ENCODE measurements around the gene DNAJB9. TPM values are rescaled to one million over a fixed set of nuclear protein-coding genes. Genes with fewer than 3 reads are reported as not detected.

Gene DNAJB9
- total and polyA plus RNA-seq, 2 of the 13 experiments (the other 11 are each of a cell fraction or from before 2014, with no cell fraction given), result 8.6 to 16.4 TPM

GRCh38 chr7:108569381-108570145 is at the start of gene DNAJB9, which contains the start of gene THAP5 (continued):
- TF ChIP-seq MTF2 (CRISPR knock-in tag; IDR thresholded peaks at IDR 0.05; ENCODE audit: borderline replicate concordance), result peak; percentile 10; the same call in 1 of the 2 replicates
- peak; percentile 90 for TF ChIP-seq THAP11 (CRISPR knock-in tag; IDR thresholded peaks at IDR 0.05)
- 0 out of 2 replicates have a peak, but pooled peaks have one; percentile 70 for TF ChIP-seq MLX (CRISPR knock-in tag; IDR thresholded peaks at IDR 0.05)
- no peak for TF ChIP-seq ZNF660 (CRISPR knock-in tag; IDR thresholded peaks at IDR 0.05; ENCODE audit: borderline replicate concordance, low read depth)
- peak; percentile 70 for TF ChIP-seq MEF2D (CRISPR knock-in tag; IDR thresholded peaks at IDR 0.05)
- peak; percentile 85; the same call in 1 of the 2 replicates for TF ChIP-seq HOXA9 (CRISPR knock-in tag; IDR thresholded peaks at IDR 0.05; ENCODE audit: borderline replicate concordance)
- peak; percentile 81 for TF ChIP-seq BHLHE40 (IDR thresholded peaks at IDR 0.05; ENCODE audit: low read length)
- TF ChIP-seq ATAD3A (CRISPR knock-in tag; IDR thresholded peaks at IDR 0.05), result no peak
- no peak; the same call in 1 of the 2 replicates for TF ChIP-seq TOE1 (CRISPR knock-in tag; IDR thresholded peaks at IDR 0.05)
- no peak for TF ChIP-seq RNF219 (CRISPR knock-in tag; IDR thresholded peaks at IDR 0.05)
- 0 out of 2 replicates have a peak, but pooled peaks have one; percentile 67 for TF ChIP-seq ZFP41 (CRISPR knock-in tag; IDR thresholded peaks at IDR 0.05; ENCODE audit: borderline replicate concordance)
- no peak for TF ChIP-seq TERF1 (CRISPR knock-in tag; IDR thresholded peaks at IDR 0.05)
- peak; percentile 91 for TF ChIP-seq TFE3 (CRISPR knock-in tag; IDR thresholded peaks at IDR 0.05)
- TF ChIP-seq DR1 (CRISPR knock-in tag; IDR thresholded peaks at IDR 0.05), result peak; percentile 94
- TF ChIP-seq ZNF543 (CRISPR knock-in tag; IDR thresholded peaks at IDR 0.05), result peak; percentile 92
- TF ChIP-seq ARID3A (IDR thresholded peaks at IDR 0.05; ENCODE audit: low read depth, low read length), result peak; percentile 5; the same call in 1 of the 2 replicates
- TF ChIP-seq IRF9 (CRISPR knock-in tag; IDR thresholded peaks at IDR 0.05; ENCODE audit: borderline replicate concordance), result peak; percentile 16; the same call in 1 of the 2 replicates
- peak; percentile 69; the same call in 1 of the 2 replicates for TF ChIP-seq BRD4 (CRISPR knock-in tag; IDR thresholded peaks at IDR 0.05)
- peak; percentile 26; the same call in 1 of the 2 replicates for TF ChIP-seq KDM4B (CRISPR knock-in tag; IDR thresholded peaks at IDR 0.05)
- no peak for TF ChIP-seq TCF7L2 (IDR thresholded peaks at IDR 0.05; ENCODE audit: low read depth, low read length)
